ENCODE results near the gene CXXC5. TPM values are rescaled to one million over a fixed set of nuclear protein-coding genes. Genes with fewer than 3 reads are reported as not detected.
A peak's percentile ranks its signal among the peaks of the same experiment; 100 is the strongest.

Gene CXXC5
- total RNA-seq, 1 experiment from 2014 or later, result 92.3 TPM

GRCh38 chr5:139690064-139690802 is 42.1 kb downstream of the CXXC5 start:
- Mint-ChIP-seq H3K36me3 (ENCODE audit: insufficient read depth, unreplicated experiment) (peaks cover 51% of the 10 kb centered on the region), H3K4me1 (ENCODE audit: low read depth, unreplicated experiment) (peaks cover 22% of the 10 kb centered on the region), H3K27ac (ENCODE audit: unreplicated experiment) (peak overlapping the region; percentile 79), H3K27me3 (ENCODE audit: insufficient read depth, unreplicated experiment) (no peaks in the 10 kb centered on the region), H3K4me3 (ENCODE audit: unreplicated experiment) (no peak overlapping the region), H3K9me3 (ENCODE audit: unreplicated experiment) (no peaks in the 10 kb centered on the region)
- ChIA-PET POLR2A (no interaction called here), CTCF (interaction anchor here (0.7 to 3.4 kb wide), 9 partner anchors 11 to 75 kb away, joined by 3 to 16 read pairs (median 4); no protein-coding TSS in a partner anchor)
- intact Hi-C loops (cut with micrococcal nuclease; ENCODE audit: unreplicated experiment), result loop anchor here (1.0 kb wide), 1 partner anchor 57 kb away; no protein-coding TSS in a partner anchor
- H3K9me3 ChIP-seq, result no peaks in the 10 kb centered on the region
- TF ChIP-seq CTCF (IDR thresholded peaks at IDR 0.05; ENCODE audit: insufficient read depth in 1 of 2, low read depth in 1 of 2, low read length in 1 of 2, severe bottlenecking in 1 of 2, unreplicated experiment in 1 of 2), result peak in 1 of 2 experiments; percentile 23
- BruUV-seq (replicated peaks), result no TSS peak
- H3K4me1 ChIP-seq, result peaks cover 16% of the 10 kb centered on the region
- H3K36me3 ChIP-seq (ENCODE audit: control insufficient read depth, insufficient read depth, low read length), result peaks cover 2% of the 10 kb centered on the region; the same call in 1 of the 2 replicates
- peak in 1 of 2 experiments; percentile 34 for DNase-seq
- H3K27me3 ChIP-seq (replicated peaks; ENCODE audit: control insufficient read depth, insufficient read depth, low read length), result no peaks in the 10 kb centered on the region
- H3K4me3 ChIP-seq (ENCODE audit: low read depth, low read length), result no peak overlapping the region

- Histone ChIP-seq H3K4me1 (peaks cover 22% of the 10 kb centered on the region), H3K4me3 (ENCODE audit: low read depth, low read length) (no peak overlapping the region), H3K27me3 (replicated peaks; ENCODE audit: control insufficient read depth, insufficient read depth, low read length) (no peaks in the 10 kb centered on the region), H3K9me3 (no peaks in the 10 kb centered on the region), H3K36me3 (ENCODE audit: control insufficient read depth, insufficient read depth, low read length) (peaks cover under 1% of the 10 kb centered on the region; the same call in 1 of the 2 replicates)
- ChIA-PET POLR2A (interaction anchor here (0.6 kb wide), 1 partner anchor 58 kb away, joined by 3 read pairs; no protein-coding TSS in a partner anchor), CTCF (interaction anchor here (1.0 to 3.4 kb wide), 6 partner anchors 10 to 58 kb away, joined by 3 to 16 read pairs (median 6); no protein-coding TSS in a partner anchor)
- Mint-ChIP-seq H3K27ac (ENCODE audit: unreplicated experiment) (peak overlapping the region; percentile 79), H3K4me3 (ENCODE audit: unreplicated experiment) (no peak overlapping the region), H3K9me3 (ENCODE audit: unreplicated experiment) (no peaks in the 10 kb centered on the region), H3K4me1 (ENCODE audit: low read depth, unreplicated experiment) (peaks cover 16% of the 10 kb centered on the region), H3K36me3 (ENCODE audit: insufficient read depth, unreplicated experiment) (peaks cover 44% of the 10 kb centered on the region), H3K27me3 (ENCODE audit: insufficient read depth, unreplicated experiment) (no peaks in the 10 kb centered on the region)
- no TSS peak for BruUV-seq (replicated peaks)
- intact Hi-C loops (cut with micrococcal nuclease; ENCODE audit: unreplicated experiment), result loop anchor here (1.0 kb wide), 1 partner anchor 58 kb away; no protein-coding TSS in a partner anchor
- TF ChIP-seq CTCF (IDR thresholded peaks at IDR 0.05; ENCODE audit: insufficient read depth in 1 of 2, low read depth in 1 of 2, low read length in 1 of 2, severe bottlenecking in 1 of 2, unreplicated experiment in 1 of 2), result no peak
- DNase-seq, result no peak
These were observed 42.9 kb downstream of the CXXC5 start for GRCh38 chr5:139690803-139691629.

- peaks cover 11% of the 10 kb centered on the region for H3K4me1 Mint-ChIP-seq (ENCODE audit: low read depth, unreplicated experiment)
- no peak for DNase-seq
- Histone ChIP-seq H3K36me3 (ENCODE audit: control insufficient read depth, insufficient read depth, low read length) (no peaks in the 10 kb centered on the region; the same call in 1 of the 2 replicates), H3K27me3 (replicated peaks; ENCODE audit: control insufficient read depth, insufficient read depth, low read length) (no peaks in the 10 kb centered on the region), H3K4me1 (peaks cover 29% of the 10 kb centered on the region), H3K4me3 (ENCODE audit: low read depth, low read length) (no peak overlapping the region), H3K9me3 (no peaks in the 10 kb centered on the region)
- H3K36me3 Mint-ChIP-seq (ENCODE audit: insufficient read depth, unreplicated experiment), result peaks cover 43% of the 10 kb centered on the region
- ChIA-PET CTCF (no interaction called here), POLR2A (interaction anchor here (1.6 kb wide), 1 partner anchor 44 kb away, joined by 4 read pairs; the partner anchor contains the start of gene CXXC5)
- H3K4me3 Mint-ChIP-seq (ENCODE audit: unreplicated experiment), result no peak overlapping the region
- no peaks in the 10 kb centered on the region for H3K9me3 Mint-ChIP-seq (ENCODE audit: unreplicated experiment)
- no TSS peak for BruUV-seq (replicated peaks)
- intact Hi-C loops (cut with micrococcal nuclease; ENCODE audit: unreplicated experiment), result no loop called here
- H3K27me3 Mint-ChIP-seq (ENCODE audit: insufficient read depth, unreplicated experiment), result no peaks in the 10 kb centered on the region
- TF ChIP-seq CTCF (IDR thresholded peaks at IDR 0.05; ENCODE audit: insufficient read depth in 1 of 2, low read depth in 1 of 2, low read length in 1 of 2, severe bottlenecking in 1 of 2, unreplicated experiment in 1 of 2), result no peak
- H3K27ac Mint-ChIP-seq (ENCODE audit: unreplicated experiment), result no peak overlapping the region
These were observed 44.0 kb downstream of the CXXC5 start for GRCh38 chr5:139692148-139692547.

All from Caco-2 (cell line).